Astrocyte (in vitro differentiated cells and primary cell): ENCODE results near the gene ARNT2.

Experiments used
- EZH2 ChIP-seq: IDR thresholded peaks from 2 replicates; pipeline ENCODE4 v1.6.1; 2012; ENCODE audit warnings: mild to moderate bottlenecking, low read length, inconsistent platforms; ENCODE audit not compliant: insufficient read depth
- TF ChIP-seq, protein P1 (sequence below): IDR thresholded peaks from 2 replicates; pipeline ENCODE4 v1.5.1; 2011; ENCODE audit warnings: low read depth, mild to moderate bottlenecking, inconsistent platforms, low read length, moderate library complexity; ENCODE audit not compliant: insufficient read depth

DNA sequence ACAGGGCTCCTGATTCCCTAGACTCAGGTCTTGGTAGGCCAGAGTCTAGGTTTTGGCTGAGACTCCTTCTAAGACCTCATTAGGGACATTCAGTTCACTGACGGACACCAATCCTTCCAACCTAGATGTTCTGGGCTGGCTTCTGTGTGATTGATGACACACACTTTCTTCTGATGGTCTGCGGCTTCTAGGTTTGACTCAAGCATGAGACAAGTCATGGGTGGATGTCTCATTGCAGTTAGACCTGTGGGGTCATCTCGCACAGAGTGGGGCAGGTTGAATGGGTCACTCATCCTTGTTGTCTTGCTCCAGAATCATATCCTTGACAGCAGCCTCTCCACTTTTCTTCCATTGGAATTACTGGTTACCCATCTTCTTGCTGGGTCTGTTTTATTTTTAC lies 35.8 kb downstream of the ARNT2 start:
- TF ChIP-seq, protein P1, sequence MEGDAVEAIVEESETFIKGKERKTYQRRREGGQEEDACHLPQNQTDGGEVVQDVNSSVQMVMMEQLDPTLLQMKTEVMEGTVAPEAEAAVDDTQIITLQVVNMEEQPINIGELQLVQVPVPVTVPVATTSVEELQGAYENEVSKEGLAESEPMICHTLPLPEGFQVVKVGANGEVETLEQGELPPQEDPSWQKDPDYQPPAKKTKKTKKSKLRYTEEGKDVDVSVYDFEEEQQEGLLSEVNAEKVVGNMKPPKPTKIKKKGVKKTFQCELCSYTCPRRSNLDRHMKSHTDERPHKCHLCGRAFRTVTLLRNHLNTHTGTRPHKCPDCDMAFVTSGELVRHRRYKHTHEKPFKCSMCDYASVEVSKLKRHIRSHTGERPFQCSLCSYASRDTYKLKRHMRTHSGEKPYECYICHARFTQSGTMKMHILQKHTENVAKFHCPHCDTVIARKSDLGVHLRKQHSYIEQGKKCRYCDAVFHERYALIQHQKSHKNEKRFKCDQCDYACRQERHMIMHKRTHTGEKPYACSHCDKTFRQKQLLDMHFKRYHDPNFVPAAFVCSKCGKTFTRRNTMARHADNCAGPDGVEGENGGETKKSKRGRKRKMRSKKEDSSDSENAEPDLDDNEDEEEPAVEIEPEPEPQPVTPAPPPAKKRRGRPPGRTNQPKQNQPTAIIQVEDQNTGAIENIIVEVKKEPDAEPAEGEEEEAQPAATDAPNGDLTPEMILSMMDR = no peak
- TF ChIP-seq EZH2 = no peak
